Central memory CD4-positive, alpha-beta T cell (primary cell): Measurements from ENCODE around the gene OR12D1.
"Not testable (repeated sequence)": the region's sequence is repeated elsewhere in the genome, so short reads cannot be mapped to it uniquely, and the experiment has no call there.

Source experiments
- DNase-seq: peaks from one replicate; pipeline ENCODE4 v3.0.0; 2022
- total RNA-seq, 3 experiments: gene quantifications; one replicate each; lab custom pipeline; 2026; lab: John Stamatoyannopoulos, UW

Gene OR12D1
- 0 reads per million in 3 experiments for total RNA-seq

DNA sequence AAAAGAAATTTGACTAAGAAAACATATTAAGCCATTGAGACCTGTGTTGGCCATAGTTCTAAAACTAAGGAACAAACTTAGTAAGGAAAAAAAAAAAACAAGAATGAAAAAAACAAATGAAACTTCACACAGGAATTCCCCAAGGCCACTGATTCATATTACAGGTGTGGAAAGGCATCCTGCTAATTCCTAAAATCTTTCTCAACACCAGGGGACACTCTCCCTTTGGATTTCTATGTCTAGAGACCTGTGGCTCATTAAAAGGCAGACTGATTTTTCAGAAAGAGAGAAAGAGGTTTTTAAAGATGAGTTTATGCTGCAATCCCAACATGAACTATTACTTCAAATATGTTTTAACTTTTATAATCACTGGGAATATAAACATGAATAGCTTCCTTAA lies at the start of gene OR12D1:
Gene OR12D1 (plus strand): TSS at position 341 of the 400 bp plus-strand sequence.
- no peak for DNase-seq

DNA sequence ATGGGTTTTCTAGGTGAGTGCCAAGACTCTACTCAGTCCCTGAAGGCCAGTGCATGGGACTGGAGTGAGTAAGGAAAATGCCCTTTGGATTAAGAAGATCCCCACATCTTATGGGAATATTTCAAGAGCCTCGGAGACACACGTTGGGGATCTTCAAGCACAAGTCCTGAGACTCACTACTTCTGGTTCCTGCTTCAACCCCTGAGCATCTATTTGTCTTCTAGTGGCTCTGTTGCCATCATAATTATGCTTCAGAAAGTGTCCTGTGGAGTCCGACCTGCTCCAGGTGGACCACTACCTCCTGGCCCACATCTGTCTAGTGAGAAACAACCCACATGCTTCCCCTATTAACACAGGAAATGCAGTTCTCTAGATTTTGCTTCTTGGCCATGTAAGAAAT lies 46.0 kb upstream of the OR12D1 start, which contains the start of gene OR5V1:
Gene OR5V1 (minus strand): TSS at position 101 of the 400 bp plus-strand sequence. CDS start 12,670 bp downstream, outside the sequence.
- DNase-seq: no peak

DNA sequence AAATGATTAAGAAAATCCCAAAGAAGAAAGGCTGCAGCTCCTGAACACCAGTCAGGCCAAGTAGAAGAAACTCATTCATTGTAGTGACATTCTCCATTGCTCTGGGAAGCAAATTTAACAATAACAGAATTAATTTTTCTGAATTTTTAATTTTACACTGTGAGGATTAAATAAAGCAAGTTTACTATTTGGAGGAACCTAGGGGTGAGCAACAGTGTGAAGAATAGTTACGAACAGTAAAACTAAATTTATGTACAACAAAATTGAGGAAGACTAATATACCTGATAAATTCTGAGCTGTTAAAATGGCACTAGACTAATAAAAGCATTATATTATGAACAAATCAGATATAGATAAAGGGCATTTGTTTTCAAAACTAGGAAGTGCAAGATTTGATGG lies 39.5 kb upstream of the OR12D1 start, which contains the start of gene OR12D3:
Gene OR12D3 (minus strand): TSS at position 101 of the 400 bp plus-strand sequence. CDS start 4 bp downstream, at position 97.
- no peak for DNase-seq

DNA sequence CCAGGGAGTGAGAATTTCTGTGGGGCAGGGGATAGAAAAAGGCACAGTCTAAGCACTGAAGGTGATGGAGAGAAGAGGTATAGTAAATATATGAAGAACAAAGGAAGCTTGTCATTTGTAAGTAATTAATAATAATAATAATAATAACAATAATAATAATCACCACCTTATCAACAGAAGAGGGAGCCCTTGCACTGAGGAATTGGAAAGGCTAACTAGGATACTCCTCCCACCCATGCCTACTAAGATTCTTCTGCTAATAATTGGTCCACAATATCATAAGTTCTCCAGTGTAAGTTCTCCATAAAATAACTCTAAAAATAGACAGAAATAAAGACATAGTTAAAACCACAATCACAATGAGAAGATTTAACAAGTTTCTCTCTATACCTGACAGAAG lies 38.7 kb upstream of the OR12D1 start:
- no peak for DNase-seq

DNA sequence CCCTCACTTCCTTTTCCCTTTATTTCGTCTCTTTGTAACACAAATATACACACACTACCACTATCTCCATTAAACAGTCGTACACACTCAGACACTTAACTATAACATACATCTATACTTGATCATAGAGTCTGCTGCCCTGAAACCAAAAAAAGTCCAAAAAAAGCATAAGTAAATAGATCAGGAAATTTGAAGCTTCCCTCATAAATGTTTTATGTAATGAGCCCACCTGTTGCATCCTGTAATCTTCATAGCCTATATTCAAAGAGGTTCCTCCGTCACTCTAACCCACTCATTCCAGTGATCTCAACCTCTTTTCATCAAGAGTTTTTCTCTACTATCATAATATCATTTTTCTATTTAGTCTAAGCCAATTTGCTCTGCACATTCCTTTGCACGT lies 26.2 kb upstream of the OR12D1 start:
- no peak for DNase-seq

DNA sequence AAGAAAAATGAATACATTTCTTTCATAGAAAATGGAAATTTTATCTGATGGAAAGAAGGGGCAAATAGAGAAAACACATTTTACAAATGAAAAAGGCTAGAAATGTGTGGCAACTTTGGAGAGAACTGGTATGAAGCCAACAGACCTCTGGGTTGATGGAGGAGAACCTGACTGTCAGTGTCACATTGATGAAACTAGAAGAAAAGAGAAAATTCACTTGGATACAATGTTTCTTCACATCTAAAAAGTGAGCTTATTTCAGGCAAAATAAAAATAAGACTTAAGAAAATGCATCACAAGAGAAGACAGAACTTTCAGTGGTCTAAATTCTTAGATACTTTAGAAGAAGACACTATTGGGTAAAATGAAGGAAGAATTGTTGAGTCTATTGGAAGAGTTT lies 19.4 kb upstream of the OR12D1 start, which contains the start of gene OR12D2:
Gene OR12D2 (plus strand): TSS at position 301 of the 400 bp plus-strand sequence. CDS start 1,069 bp downstream, outside the sequence.
- no peak for DNase-seq

DNA sequence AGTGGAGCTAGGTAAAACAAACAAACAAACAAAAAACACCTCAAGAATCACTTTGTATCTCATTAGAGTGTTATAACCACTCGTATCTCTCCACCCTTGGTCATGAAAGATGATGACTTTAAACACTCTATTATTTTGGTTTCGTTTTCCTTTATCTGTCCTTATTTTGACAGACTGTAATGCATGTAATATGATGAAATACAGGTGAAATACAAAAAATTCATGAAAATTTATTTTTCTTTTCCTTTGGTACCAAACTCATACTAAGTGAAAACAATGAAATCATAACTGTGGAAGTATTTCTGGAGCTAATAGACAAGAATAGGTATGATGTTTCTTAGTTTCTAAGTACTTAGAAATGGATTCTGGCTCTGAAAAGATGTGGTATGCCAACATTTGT lies 15.2 kb upstream of the OR12D1 start:
- DNase-seq: no peak

DNA sequence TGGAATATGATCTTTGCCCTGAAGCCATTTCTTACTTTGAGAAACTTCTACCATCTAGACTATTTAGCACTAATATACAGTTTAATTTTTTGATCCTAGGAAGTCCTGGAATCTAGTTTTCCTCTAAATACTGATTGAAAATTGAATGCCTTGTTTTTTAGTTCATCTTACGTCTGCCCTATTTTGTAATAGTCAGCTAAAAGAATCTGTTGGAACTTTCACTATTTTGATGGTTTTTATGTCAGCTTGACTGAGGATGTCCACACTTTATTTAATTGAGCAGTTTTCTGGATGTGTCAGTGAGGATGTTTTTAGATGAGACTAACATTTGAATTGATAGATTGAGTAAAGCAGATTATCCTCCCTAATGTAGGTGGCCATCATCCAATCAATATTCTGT lies 10.9 kb upstream of the OR12D1 start:
- DNase-seq: no peak

DNA sequence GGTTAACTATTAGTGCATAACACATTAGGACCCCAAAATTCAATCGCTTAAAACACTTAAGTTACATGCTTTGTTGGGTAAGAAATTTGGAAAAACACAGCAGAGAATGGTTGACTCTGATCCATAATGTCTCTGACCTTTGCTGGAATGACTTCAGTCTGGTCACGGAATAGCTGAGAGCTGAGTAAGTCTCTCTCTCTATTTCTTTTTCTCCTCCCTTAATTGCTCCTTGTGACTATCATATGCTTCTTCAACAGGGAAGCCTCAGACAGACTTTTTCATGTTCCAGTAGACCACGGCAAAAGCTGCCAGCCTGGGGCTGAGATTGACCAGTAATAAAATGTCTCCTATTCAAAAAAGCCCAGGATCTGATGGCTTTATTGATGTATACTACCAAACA lies 4.8 kb downstream of the OR12D1 start:
- no peak for DNase-seq

DNA sequence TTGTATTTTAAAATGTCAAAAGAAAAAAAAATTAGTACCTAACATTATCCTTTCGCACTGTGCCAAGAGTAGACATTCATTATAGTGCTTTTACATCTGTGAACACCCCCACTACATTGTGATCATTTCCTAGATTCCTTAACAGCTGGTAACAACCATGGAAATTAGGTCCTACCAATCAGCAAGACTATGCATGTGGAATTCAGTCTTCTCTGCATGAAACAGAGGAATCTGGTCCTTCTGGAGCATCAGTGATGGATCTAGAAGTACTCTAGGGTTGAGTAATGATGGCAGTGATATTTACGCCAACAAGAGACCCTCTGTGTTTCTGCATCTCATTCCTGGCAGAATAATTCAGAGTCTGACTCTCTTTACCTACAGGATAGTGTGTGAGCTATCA lies 9.4 kb downstream of the OR12D1 start:
- DNase-seq: no peak

DNA sequence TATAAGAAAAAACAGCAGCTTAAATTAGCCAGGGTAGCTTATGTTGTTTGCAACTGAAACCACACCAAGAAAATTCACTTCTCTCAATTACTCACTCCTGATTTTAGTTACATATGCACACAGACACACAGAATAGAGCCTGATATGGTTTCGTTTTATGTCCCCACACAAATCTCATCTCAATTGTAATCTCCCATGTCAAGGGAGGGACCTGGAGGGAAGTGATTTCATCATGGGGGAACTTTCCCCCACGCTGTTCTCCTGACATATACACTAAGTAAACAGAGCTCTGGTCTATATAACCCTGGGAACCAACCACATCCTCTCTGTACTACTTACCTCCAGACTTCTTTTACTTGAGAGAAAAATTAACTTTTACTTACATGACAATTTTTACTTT lies 9.8 kb downstream of the OR12D1 start:
- DNase-seq: no peak

DNA sequence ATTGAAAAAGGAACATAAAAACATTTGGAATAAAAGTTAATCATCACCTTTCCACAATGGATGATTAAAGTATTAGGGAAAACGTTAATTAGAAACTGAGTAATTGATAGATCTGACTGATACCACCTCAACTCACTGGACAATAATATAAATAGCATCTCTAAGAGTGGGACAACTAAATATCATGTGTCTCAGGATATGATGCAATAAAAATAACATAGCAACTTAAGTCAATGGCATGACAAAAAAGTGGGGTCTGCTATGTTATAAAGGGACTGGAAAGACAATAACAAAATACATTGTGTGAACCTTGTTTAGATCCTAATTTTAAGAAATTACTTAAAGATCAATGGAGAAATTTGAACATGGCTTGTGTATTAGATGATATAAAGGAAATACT lies 10.3 kb downstream of the OR12D1 start:
- DNase-seq: no peak

DNA sequence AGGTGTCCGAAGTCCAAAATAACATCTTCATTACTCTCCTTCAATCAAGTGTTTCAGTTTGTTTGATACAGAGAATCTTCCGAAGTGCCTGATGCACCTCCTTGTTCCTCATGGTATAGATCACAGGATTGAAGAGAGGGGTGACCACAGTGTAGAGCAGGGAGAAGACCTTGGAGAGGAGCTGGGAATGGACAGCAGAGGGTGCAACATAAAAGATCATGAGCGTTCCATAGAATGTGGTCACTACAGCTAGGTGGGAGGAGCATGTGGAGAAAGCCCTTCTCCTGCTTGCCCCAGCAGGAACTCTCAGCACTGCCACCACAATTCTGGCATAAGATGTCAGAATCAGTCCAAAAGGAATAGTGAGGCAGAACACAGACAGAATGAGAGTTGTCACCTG lies 11.9 kb downstream of the OR12D1 start:
- DNase-seq: no peak

DNA sequence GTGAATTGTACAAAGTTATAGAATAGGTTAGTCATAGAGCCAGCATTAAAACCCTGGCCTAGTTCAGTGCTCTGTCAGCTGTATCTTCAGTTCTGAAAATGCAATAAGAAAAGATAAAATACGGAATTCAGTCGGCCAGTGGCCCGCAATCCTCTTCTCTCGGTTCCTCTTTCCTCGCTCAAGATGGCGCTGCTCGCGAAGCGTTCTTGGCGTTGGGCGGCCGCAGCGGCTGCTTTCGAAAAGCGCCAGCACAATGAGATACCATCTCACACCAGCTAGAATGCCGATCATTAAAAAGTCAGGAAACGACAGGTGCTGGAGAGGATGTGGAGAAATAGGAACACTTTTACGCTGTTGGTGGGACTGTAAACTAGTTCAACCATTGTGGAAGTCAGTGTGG lies 22.0 kb downstream of the OR12D1 start:
- not testable (repeated sequence) for DNase-seq

DNA sequence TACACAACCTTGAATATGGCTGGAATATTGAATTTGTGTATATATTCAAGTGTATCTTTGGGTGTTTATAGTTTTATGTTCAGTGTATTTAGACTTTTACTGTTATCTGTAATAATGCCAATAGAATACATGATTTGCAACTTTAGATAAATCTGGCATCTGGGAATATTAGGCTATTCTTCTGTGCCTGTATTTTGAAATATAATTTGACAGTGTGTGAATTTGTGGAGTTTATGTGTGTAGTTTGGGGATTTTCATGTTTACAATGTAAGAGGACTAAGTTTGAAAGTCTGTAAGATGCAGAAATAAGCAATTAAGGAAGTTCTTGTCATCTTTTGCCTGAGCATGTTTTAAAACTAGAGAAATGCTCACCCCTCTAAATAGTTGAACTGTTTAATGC lies 24.3 kb downstream of the OR12D1 start, which contains the start of gene OR10C1:
Gene OR10C1 (plus strand): TSS at position 301 of the 400 bp plus-strand sequence. CDS start 710 bp downstream, outside the sequence.
- DNase-seq: no peak

DNA sequence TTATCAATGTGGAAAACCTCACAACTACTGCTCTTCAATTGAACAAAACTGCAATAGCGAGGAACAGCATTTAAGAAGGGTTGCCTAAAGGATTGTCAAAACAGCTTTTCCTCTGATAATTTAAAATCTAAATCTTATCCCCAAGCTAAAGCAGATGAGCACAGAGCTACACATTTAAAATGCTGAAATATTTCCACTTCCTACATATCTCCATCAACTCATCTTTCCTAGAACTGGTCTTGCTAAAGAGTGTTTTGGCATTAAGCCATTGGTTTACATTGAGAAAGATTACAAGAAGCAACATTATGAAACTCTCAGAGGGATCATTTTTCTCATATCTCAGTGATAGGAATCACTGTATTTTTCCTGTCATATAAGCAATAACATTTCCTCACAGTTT lies 28.0 kb downstream of the OR12D1 start:
- no peak for DNase-seq

DNA sequence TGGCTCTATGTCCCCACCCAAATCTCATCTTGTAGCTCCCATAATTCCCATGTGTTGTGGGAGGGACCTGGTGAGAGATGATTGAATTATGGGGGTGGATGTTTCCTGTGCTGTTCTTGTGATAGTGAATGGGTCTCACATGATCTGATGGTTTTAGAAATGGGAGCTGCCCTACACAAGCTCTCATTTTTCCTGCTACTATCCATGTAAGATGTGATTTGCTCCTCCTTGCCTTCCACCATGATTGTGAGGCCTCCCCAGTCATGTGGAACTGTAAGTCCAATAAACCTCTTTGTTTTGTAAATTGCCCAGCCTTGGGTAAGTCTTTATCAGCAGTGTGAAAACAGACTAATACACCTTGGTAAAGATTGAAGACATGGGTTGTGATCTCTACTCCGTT lies 29.3 kb downstream of the OR12D1 start:
- not testable (repeated sequence) for DNase-seq

DNA sequence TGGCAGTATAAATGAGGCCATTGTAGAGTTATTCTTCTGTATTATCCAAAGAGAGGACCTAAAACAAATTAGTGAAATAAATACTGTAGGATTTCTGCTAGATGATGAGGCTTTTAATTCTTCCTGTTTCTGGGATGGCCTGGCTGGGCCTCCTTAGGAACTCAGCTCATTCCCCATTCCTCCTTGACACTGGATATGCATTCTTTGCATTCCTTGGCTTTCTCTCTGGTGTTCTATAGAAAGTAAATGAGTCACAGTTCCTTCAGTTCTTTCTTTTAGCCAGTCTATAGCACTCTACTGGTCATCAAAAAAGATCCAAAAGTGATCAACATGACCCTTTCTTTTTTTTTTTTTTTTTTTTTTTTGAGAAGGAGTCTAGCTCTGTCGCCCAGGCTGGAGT lies 32.9 kb downstream of the OR12D1 start:
- no peak for DNase-seq

DNA sequence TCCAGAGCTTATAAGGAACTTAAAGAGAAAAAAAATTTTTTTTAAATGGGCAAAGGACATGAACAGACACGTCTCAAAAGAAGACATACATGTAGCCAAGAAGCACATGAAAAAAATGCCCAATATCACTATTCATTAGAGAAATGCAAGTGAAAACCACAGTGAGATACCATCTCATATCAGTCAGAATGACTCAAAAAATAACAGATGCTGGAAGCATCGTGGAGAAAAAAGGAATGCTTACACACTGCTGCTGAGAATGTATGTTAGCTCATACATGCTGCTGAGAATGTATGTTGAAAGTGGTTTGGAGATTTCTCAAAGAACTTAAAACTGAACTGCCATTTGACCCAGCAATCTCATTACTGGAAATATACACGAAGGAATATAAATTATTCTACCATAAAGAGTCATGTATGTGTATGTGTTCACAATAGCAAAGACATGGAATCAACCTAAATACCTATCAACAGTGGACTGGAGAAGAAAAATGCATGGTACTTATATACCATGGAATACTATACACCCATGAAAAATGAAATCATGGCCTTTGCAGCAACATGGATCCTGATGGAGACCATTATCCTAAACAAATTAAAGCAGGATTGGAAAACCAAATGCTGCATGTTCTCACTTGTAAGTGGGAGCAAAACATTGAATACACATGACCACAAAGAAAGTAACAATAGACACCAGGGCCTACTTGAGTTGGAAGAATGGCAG lies 36.9 kb downstream of the OR12D1 start:
- DNase-seq: no peak

DNA sequence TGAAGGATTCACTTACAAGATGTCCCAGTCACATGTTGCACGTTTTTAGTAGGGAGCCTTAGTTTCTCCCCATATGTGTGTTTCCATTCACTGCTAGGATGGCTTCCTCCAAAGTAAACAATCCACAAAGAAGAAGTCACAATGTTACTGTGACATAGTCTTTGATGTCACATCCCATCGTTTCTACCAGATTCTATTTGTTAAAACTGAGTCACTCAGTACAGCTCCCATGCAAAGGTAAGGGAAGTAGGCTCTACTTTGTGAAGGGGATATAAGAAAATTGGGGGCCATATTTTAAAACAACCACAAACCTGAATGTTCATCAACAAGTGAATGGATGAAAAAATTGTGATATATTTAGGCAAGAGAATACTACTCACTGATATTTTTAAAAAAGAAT lies 42.2 kb downstream of the OR12D1 start, which contains the start of the genes OR11A1 and OR2H1:
Gene OR11A1 (minus strand): TSS at position 101 of the 400 bp plus-strand sequence. CDS start 29,430 bp downstream, outside the sequence.
Gene OR2H1 (plus strand): TSS at position 185 of the 400 bp plus-strand sequence. CDS start 4,615 bp downstream, outside the sequence.
- no peak for DNase-seq

DNA sequence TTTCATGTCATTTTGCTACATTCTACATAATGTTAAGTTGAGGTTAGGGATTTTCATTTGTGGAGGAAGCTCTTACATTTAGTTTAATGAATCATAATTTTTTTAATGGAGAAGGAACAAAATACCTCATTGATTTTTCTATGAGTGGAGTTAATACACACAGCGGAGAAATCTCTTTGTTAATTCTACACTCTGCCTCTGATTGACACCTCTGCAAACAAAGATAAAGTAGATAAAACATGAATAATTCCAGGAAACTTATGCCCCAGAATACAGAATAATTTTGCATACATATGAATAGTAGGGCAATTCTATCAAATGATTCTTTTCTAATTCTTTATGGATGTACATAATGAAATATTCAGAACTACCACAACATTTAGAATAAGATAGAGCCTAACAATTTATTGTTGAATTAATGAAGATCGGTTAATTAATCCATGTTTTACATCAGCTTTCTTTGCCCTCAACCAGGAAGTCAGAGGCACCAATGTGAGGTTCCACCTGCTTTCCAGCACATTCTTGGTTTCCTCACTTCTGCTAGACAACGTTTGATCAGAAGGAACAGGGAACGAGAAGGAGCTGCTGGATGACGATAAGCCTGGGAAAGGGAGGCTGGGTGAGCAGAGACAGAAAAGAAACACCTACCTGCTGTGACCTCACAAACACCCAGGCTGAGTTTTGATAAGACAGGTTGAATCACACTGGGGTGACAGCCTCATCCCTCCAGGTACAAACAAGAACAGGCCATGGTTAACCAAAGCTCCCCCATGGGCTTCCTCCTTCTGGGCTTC lies 46.5 kb downstream of the OR12D1 start:
- DNase-seq: no peak

DNA sequence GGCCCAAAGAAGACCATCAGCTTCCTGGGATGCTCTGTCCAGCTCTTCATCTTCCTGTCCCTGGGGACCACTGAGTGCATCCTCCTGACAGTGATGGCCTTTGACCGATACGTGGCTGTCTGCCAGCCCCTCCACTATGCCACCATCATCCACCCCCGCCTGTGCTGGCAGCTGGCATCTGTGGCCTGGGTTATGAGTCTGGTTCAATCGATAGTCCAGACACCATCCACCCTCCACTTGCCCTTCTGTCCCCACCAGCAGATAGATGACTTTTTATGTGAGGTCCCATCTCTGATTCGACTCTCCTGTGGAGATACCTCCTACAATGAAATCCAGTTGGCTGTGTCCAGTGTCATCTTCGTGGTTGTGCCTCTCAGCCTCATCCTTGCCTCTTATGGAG lies 47.3 kb downstream of the OR12D1 start:
- DNase-seq: no peak

DNA sequence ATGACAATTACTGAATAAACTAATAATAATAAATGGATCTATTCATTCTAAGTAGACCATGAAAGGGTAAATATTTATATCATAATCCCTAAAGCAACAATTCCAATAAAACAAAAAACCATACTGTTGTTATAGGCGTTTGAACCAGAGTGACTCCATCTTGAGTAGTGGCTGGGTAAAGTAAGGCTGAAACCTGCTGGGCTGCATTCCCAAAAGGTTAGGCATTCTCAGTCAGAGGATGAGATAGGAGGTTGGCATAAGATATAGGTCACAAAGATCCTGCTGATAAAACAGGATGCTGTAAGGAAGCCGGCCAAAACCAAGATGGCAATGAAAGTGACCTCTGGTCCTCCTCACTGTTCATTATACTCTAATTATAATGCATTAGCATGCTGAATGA lies 50.6 kb downstream of the OR12D1 start:
- no peak for DNase-seq
